IMR-90 (cell line): ENCODE measurements around the gene FARS2. TPM values are rescaled to one million over a fixed set of nuclear protein-coding genes. Genes with fewer than 3 reads are reported as not detected.

ENCODE experiments used
- ATAC-seq: fragments of 200-7000 bp; cut with Tn5 transposase; 2 replicates; pipeline ENCODE4 v1.9.1; 2020; ENCODE audit warnings: low read depth, mild to moderate bottlenecking, moderate library complexity
- BruUV-seq: library from RNA; stranded (reverse); fragments of 400-500 nt; replicated peaks from 2 replicates; lab custom pipeline; 2021; lab: Mats Ljungman, UMichigan
- CTCF ChIA-PET: fragments of 300-600 bp; formaldehyde crosslinking; extraction: SDS; loops from one replicate; lab custom pipeline; 2021; ENCODE audit warnings: antibody characterized with exemption; lab: Yijun Ruan, JAX
- POLR2A ChIA-PET: fragments of 300-600 bp; sonication (Branson Sonifier 250); formaldehyde crosslinking; loops from one replicate; lab custom pipeline; 2022; ENCODE audit warnings: antibody characterized with exemption; ENCODE audit not compliant: unreplicated experiment; lab: Charles Lee
- DNase-seq: peaks from one replicate; pipeline ENCODE4 v3.0.0; 2013
- H2AFZ ChIP-seq: replicated peaks from 2 replicates; pipeline ENCODE3; 2013; ENCODE audit warnings: low read length, mild to moderate bottlenecking; ENCODE audit not compliant: poor library complexity
- H2AK5ac ChIP-seq: 2 replicates; pipeline ENCODE4 v1.6.1; 2013; ENCODE audit warnings: low read depth, low read length, inconsistent platforms
- H2AK9ac ChIP-seq: replicated peaks from 2 replicates; pipeline ENCODE3; 2013; ENCODE audit warnings: mild to moderate bottlenecking, low read depth, low read length, moderate library complexity; ENCODE audit not compliant: poor library complexity
- H2BK120ac ChIP-seq: 2 replicates; pipeline ENCODE4 v1.6.1; 2013; ENCODE audit warnings: low read depth, low read length, inconsistent platforms
- H2BK15ac ChIP-seq: 3 replicates; pipeline ENCODE4 v1.6.1; 2013; ENCODE audit warnings: low read depth, low read length, inconsistent platforms
- H2BK20ac ChIP-seq: 2 replicates; pipeline ENCODE4 v1.6.1; 2013; ENCODE audit warnings: low read depth, mild to moderate bottlenecking, inconsistent platforms, low read length, moderate library complexity
- H2BK5ac ChIP-seq: 2 replicates; pipeline ENCODE4 v1.6.1; 2013; ENCODE audit warnings: mild to moderate bottlenecking, low read depth, low read length, inconsistent platforms; ENCODE audit not compliant: poor library complexity, severe bottlenecking
- H3K14ac ChIP-seq: replicated peaks from 2 replicates; pipeline ENCODE4 v1.6.1; 2013; ENCODE audit warnings: low read depth, low read length, inconsistent platforms
- H3K18ac ChIP-seq: 2 replicates; pipeline ENCODE4 v1.6.1; 2013; ENCODE audit warnings: low read depth, low read length, control low read depth
- H3K23ac ChIP-seq: 2 replicates; pipeline ENCODE4 v1.6.1; 2013; ENCODE audit warnings: low read depth, low read length, inconsistent platforms
- H3K27ac ChIP-seq: 2 replicates; pipeline ENCODE4 v1.5.1; 2013; ENCODE audit warnings: mild to moderate bottlenecking, control low read depth, low read length; ENCODE audit not compliant: insufficient read depth
- H3K27me3 ChIP-seq: 2 replicates; pipeline ENCODE4 v1.6.1; 2013; ENCODE audit warnings: low read length; ENCODE audit not compliant: control insufficient read depth, insufficient read depth
- H3K36me3 ChIP-seq: 2 replicates; pipeline ENCODE4 v1.6.1; 2013; ENCODE audit warnings: low read length, mixed read lengths; ENCODE audit not compliant: control insufficient read depth, insufficient read depth
- H3K4ac ChIP-seq: 2 replicates; pipeline ENCODE4 v1.6.1; 2013; ENCODE audit warnings: low read depth, low read length, inconsistent platforms
- H3K4me1 ChIP-seq: 2 replicates; pipeline ENCODE4 v1.6.1; 2013; ENCODE audit warnings: low read length, mixed read lengths; ENCODE audit not compliant: control insufficient read depth, insufficient read depth
- H3K4me2 ChIP-seq: 2 replicates; pipeline ENCODE4 v1.6.1; 2013; ENCODE audit warnings: low read depth, mild to moderate bottlenecking, control low read depth, low read length, moderate library complexity
- H3K4me3 ChIP-seq: 2 replicates; pipeline ENCODE4 v1.5.1; 2013; ENCODE audit warnings: low read depth, mild to moderate bottlenecking, control low read depth, low read length, moderate library complexity; ENCODE audit not compliant: insufficient read depth
- H3K56ac ChIP-seq: 2 replicates; pipeline ENCODE4 v1.6.1; 2013; ENCODE audit warnings: low read length, inconsistent platforms; ENCODE audit not compliant: insufficient read depth; ENCODE audit errors: extremely low read depth
- H3K79me1 ChIP-seq, 2 experiments: 2 replicates each; pipeline ENCODE4 v1.6.1; 2013; ENCODE audit warnings: low read length in 2 of 2, inconsistent platforms in 1 of 2, low read depth in 1 of 2
- H3K9ac ChIP-seq: 2 replicates; pipeline ENCODE4 v1.6.1; 2013; ENCODE audit warnings: low read depth, low read length, control low read depth
- H3K9me1 ChIP-seq: 2 replicates; pipeline ENCODE4 v1.6.1; 2013; ENCODE audit warnings: low read length, inconsistent platforms; ENCODE audit not compliant: insufficient read depth
- H3K9me3 ChIP-seq: 2 replicates; pipeline ENCODE4 v1.6.1; 2013; ENCODE audit warnings: low read length; ENCODE audit not compliant: control insufficient read depth, insufficient read depth
- H4K20me1 ChIP-seq: 2 replicates; pipeline ENCODE4 v1.6.1; 2013; ENCODE audit warnings: low read length, inconsistent platforms; ENCODE audit not compliant: insufficient read depth
- H4K5ac ChIP-seq: 2 replicates; pipeline ENCODE4 v1.6.1; 2013; ENCODE audit warnings: mild to moderate bottlenecking, low read depth, low read length, control low read depth
- H4K8ac ChIP-seq, 2 experiments: 2 replicates each; pipeline ENCODE4 v1.6.1; 2013; ENCODE audit warnings: low read depth in 2 of 2, low read length in 2 of 2, control low read depth in 1 of 2, inconsistent platforms in 1 of 2
- H4K91ac ChIP-seq: 2 replicates; pipeline ENCODE4 v1.6.1; 2013; ENCODE audit warnings: low read depth, low read length, inconsistent platforms; ENCODE audit not compliant: insufficient read depth
- BHLHE40 ChIP-seq: fragments of 150-350 bp; IDR thresholded peaks from 2 replicates; pipeline ENCODE4 v1.6.1; 2016; ENCODE audit warnings: mild to moderate bottlenecking, low read depth, low read length
- CEBPB ChIP-seq: IDR thresholded peaks from 2 replicates; pipeline ENCODE4 v1.6.1; 2012; ENCODE audit warnings: low read depth, low read length, improper control_type of control experiment
- CHD1 ChIP-seq: IDR thresholded peaks from 2 replicates; pipeline ENCODE4 v1.6.1; 2012; ENCODE audit warnings: low read depth, low read length, improper control_type of control experiment
- ELK1 ChIP-seq: fragments of 150-350 bp; IDR thresholded peaks from 2 replicates; pipeline ENCODE4 v1.6.1; 2016; ENCODE audit warnings: low read depth, mild to moderate bottlenecking, low read length, moderate library complexity, borderline replicate concordance
- FOS ChIP-seq: fragments of 150-350 bp; IDR thresholded peaks from 2 replicates; pipeline ENCODE4 v1.6.1; 2016; ENCODE audit warnings: low read depth, low read length
- MAFK ChIP-seq: IDR thresholded peaks from 2 replicates; pipeline ENCODE4 v1.6.1; 2012; ENCODE audit warnings: low read depth, low read length, improper control_type of control experiment
- MAZ ChIP-seq: IDR thresholded peaks from 2 replicates; pipeline ENCODE4 v1.6.1; 2012; ENCODE audit warnings: low read depth, mild to moderate bottlenecking, low read length, improper control_type of control experiment, moderate library complexity, borderline replicate concordance
- MXI1 ChIP-seq: IDR thresholded peaks from 2 replicates; pipeline ENCODE4 v1.6.1; 2012; ENCODE audit warnings: low read depth, mild to moderate bottlenecking, low read length, moderate library complexity, borderline replicate concordance
- NFE2L2 ChIP-seq: fragments of 150-350 bp; IDR thresholded peaks from 2 replicates; pipeline ENCODE4 v1.6.1; 2016; ENCODE audit warnings: low read depth, mild to moderate bottlenecking, low read length
- POLR2A ChIP-seq: IDR thresholded peaks from 2 replicates; pipeline ENCODE4 v1.6.1; 2012; ENCODE audit warnings: mild to moderate bottlenecking, low read depth, low read length
- RAD21 ChIP-seq: IDR thresholded peaks from 2 replicates; pipeline ENCODE4 v1.6.1; 2012; ENCODE audit warnings: low read length, improper control_type of control experiment
- RCOR1 ChIP-seq: IDR thresholded peaks from 2 replicates; pipeline ENCODE4 v1.6.1; 2012; ENCODE audit warnings: mild to moderate bottlenecking, low read length, improper control_type of control experiment; ENCODE audit not compliant: insufficient replicate concordance
- RFX5 ChIP-seq: IDR thresholded peaks from 2 replicates; pipeline ENCODE4 v1.8.0; 2012; ENCODE audit warnings: low read depth, mild to moderate bottlenecking, low read length, moderate library complexity
- SMC3 ChIP-seq: fragments of 150-350 bp; IDR thresholded peaks from 2 replicates; pipeline ENCODE4 v1.6.1; 2016; ENCODE audit warnings: low read depth, mild to moderate bottlenecking, antibody characterized with exemption, low read length, moderate library complexity
- USF2 ChIP-seq: fragments of 150-350 bp; IDR thresholded peaks from 2 replicates; pipeline ENCODE4 v1.6.1; 2017; ENCODE audit warnings: mild to moderate bottlenecking, antibody characterized with exemption, low read length, low read depth
- WGBS, 2 experiments: methylation state at CpG; one replicate each; pipeline versions ENCODE4 v1.1.5 to v1.1.7; 2013; ENCODE audit warnings: missing lambda C conversion rate in 2 of 2; ENCODE audit not compliant: insufficient read length in 1 of 2; ENCODE audit errors: extremely low coverage in 2 of 2; 5-methylcytosine and 5-hydroxymethylcytosine counted together
- dilution Hi-C: fragments of 300-500 bp; cut with HindIII; formaldehyde crosslinking; loops from one replicate; pipeline ENCODE4 v1.14.3; 2018; ENCODE audit warnings: low sequenced_read_pairs; ENCODE audit not compliant: unreplicated experiment
- in situ Hi-C: fragments of 300-500 bp; cut with MboI; formaldehyde crosslinking; loops from 3 replicates; pipeline ENCODE4 v1.14.3; 2019; ENCODE audit warnings: low sequenced_read_pairs, inconsistent platforms, mixed read lengths
- intact Hi-C: fragments of 100-400 bp; cut with micrococcal nuclease; formaldehyde crosslinking; loops from 2 replicates; pipeline ENCODE4 v1.10.0; 2022
- polyA plus RNA-seq, 3 experiments: library from polyadenylated mRNA; depleted of rRNA; stranded (reverse); fragments of >200 nt; gene quantifications; 2 replicates each; pipeline ENCODE4 v1.2.3, GENCODE V29; 2012; ENCODE audit warnings: low replicate concordance in 1 of 3
- total RNA-seq: library from RNA; depleted of rRNA; stranded (reverse); fragments of >200 nt; gene quantifications from 2 replicates; pipeline ENCODE4 v1.2.3, GENCODE V29; 2012
- TF ChIP-seq, protein P1 (sequence below): conservative IDR thresholded peaks from 2 replicates; pipeline ENCODE4 v1.5.1; 2012; ENCODE audit warnings: mild to moderate bottlenecking, low read depth, low read length, improper control_type of control experiment

FARS2 gene
- total and polyA plus RNA-seq, 2 of the 4 experiments (the other 2 are of a cell fraction): 12.1 to 28.9 TPM

- Histone ChIP-seq H3K27me3 (no peaks in the 10 kb centered on the region), H3K4me1 (peaks cover 2% of the 10 kb centered on the region; the same call in 1 of the 2 replicates), H2AK9ac (no peak overlapping the region), H2BK15ac (no peak overlapping the region), H4K8ac (no peak overlapping the region), H3K4ac (no peak overlapping the region), H3K4me3 (no peak overlapping the region), H3K18ac (no peak overlapping the region), H3K79me1 (peaks cover 4 to 5% of the 10 kb centered on the region in 2 experiments; a peak in 2 of 4 replicates), H4K20me1 (no peaks in the 10 kb centered on the region), H4K5ac (no peak overlapping the region), H3K23ac (no peak overlapping the region), H3K14ac (no peak overlapping the region), H3K9me1 (no peaks in the 10 kb centered on the region), H3K56ac (no peak overlapping the region), H2BK5ac (no peak overlapping the region), H3K9me3 (no peaks in the 10 kb centered on the region), H4K91ac (no peak overlapping the region), H2AFZ (no peak overlapping the region), H3K9ac (no peak overlapping the region), H2AK5ac (no peak overlapping the region), H3K4me2 (no peak overlapping the region), H3K36me3 (no peaks in the 10 kb centered on the region), H2BK120ac (no peak overlapping the region), H3K27ac (peak overlapping the region; percentile 63; the same call in 1 of the 2 replicates), H2BK20ac (no peak overlapping the region)
- no TSS peak for BruUV-seq
- DNase-seq: peak; percentile 40
- WGBS, 2 experiments: no CpG with 5 or more reads among the region's 2 CpGs
- POLR2A ChIA-PET: no interaction called here
- no peak; the same call in 1 of the 2 replicates for ATAC-seq
- CTCF ChIA-PET: interaction anchor here (2.0 kb wide), 1 partner anchor 20 kb away, joined by 6 read pairs; no protein-coding TSS in a partner anchor
- intact Hi-C loops: no loop called here
- dilution Hi-C loops: no loop called here
- in situ Hi-C loops: no loop called here
- TF ChIP-seq ELK1 (no peak), NFE2L2 (no peak), POLR2A (no peak), USF2 (no peak), CEBPB (no peak), RCOR1 (no peak), CHD1 (no peak), FOS (no peak), RFX5 (no peak), RAD21 (no peak), SMC3 (no peak), BHLHE40 (no peak), MXI1 (no peak), MAZ (no peak), MAFK (no peak)
- TF ChIP-seq, protein P1, sequence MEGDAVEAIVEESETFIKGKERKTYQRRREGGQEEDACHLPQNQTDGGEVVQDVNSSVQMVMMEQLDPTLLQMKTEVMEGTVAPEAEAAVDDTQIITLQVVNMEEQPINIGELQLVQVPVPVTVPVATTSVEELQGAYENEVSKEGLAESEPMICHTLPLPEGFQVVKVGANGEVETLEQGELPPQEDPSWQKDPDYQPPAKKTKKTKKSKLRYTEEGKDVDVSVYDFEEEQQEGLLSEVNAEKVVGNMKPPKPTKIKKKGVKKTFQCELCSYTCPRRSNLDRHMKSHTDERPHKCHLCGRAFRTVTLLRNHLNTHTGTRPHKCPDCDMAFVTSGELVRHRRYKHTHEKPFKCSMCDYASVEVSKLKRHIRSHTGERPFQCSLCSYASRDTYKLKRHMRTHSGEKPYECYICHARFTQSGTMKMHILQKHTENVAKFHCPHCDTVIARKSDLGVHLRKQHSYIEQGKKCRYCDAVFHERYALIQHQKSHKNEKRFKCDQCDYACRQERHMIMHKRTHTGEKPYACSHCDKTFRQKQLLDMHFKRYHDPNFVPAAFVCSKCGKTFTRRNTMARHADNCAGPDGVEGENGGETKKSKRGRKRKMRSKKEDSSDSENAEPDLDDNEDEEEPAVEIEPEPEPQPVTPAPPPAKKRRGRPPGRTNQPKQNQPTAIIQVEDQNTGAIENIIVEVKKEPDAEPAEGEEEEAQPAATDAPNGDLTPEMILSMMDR: no peak
Observed at GRCh38 chr6:5442319-5442718, 181.0 kb downstream of the FARS2 start.
